ENCODE results near the gene CCDC60.

GRCh38 chr12:119410396-119410795 is 75.9 kb downstream of the CCDC60 start:
- TF ChIP-seq POLR2A (IDR thresholded peaks at IDR 0.05) (no peak), EP300 (IDR thresholded peaks at IDR 0.05) (no peak)
- TF ChIP-seq, protein P1, sequence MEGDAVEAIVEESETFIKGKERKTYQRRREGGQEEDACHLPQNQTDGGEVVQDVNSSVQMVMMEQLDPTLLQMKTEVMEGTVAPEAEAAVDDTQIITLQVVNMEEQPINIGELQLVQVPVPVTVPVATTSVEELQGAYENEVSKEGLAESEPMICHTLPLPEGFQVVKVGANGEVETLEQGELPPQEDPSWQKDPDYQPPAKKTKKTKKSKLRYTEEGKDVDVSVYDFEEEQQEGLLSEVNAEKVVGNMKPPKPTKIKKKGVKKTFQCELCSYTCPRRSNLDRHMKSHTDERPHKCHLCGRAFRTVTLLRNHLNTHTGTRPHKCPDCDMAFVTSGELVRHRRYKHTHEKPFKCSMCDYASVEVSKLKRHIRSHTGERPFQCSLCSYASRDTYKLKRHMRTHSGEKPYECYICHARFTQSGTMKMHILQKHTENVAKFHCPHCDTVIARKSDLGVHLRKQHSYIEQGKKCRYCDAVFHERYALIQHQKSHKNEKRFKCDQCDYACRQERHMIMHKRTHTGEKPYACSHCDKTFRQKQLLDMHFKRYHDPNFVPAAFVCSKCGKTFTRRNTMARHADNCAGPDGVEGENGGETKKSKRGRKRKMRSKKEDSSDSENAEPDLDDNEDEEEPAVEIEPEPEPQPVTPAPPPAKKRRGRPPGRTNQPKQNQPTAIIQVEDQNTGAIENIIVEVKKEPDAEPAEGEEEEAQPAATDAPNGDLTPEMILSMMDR (IDR thresholded peaks at IDR 0.05), result no peak

Measured in stomach (tissue), 4 donors.